ENCODE results near the gene TBC1D22B. TPM values are rescaled to one million over a fixed set of nuclear protein-coding genes. Genes with fewer than 3 reads are reported as not detected.

The TBC1D22B gene
- total and polyA plus RNA-seq, 2 donors from 2014 or later, result 9.7 to 12.8 TPM

DNA sequence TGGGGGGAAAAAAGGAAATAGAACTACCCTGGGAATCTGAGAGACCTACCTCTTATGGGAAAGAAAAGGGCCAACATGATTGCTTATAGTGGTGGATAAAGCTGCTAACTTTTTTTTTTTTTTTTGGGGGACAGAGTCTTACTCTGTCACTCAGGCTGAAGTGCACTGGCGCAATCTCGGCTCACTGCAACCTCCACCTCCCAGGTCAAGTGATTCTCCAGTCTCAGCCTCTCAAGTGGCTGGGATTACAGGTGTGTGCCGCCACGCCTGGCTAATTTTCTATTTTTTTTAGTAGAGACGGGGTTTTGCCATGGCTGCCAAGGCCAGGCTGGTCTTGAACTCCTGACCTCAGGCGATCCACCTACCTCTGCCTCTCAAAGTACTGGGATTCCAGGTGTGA lies 39.5 kb upstream of the TBC1D22B start:
- Histone ChIP-seq H3K36me3 (ENCODE audit: control insufficient read depth in 2 of 3, insufficient read depth in 3 of 3, low read length in 3 of 3) (no peaks in the 10 kb centered on the region), H3K27me3 (ENCODE audit: control insufficient read depth, insufficient read depth, low read length) (no peaks in the 10 kb centered on the region), H3K9ac (ENCODE audit: low read length in 3 of 3) (no peak overlapping the region), H3K27ac (ENCODE audit: low read depth in 2 of 2, low read length in 2 of 2) (no peak overlapping the region), H3K4me1 (ENCODE audit: control insufficient read depth in 2 of 3, insufficient read depth in 2 of 3, low read depth in 1 of 3, low read length in 3 of 3) (peaks cover 0 to 8% (median 4%) of the 10 kb centered on the region in 3 donors), H3K4me3 (ENCODE audit: low read length in 3 of 3) (no peak overlapping the region), H3K9me3 (ENCODE audit: control insufficient read depth in 2 of 3, insufficient read depth in 1 of 3, low read length in 3 of 3) (no peaks in the 10 kb centered on the region)
- no peak for DNase-seq
- no peak for FAIRE-seq
- intact Hi-C loops (cut with DNase I), result loop anchor here (10.0 kb wide), 1 partner anchor 173 kb away; no protein-coding TSS in a partner anchor
- TF ChIP-seq, protein P1, sequence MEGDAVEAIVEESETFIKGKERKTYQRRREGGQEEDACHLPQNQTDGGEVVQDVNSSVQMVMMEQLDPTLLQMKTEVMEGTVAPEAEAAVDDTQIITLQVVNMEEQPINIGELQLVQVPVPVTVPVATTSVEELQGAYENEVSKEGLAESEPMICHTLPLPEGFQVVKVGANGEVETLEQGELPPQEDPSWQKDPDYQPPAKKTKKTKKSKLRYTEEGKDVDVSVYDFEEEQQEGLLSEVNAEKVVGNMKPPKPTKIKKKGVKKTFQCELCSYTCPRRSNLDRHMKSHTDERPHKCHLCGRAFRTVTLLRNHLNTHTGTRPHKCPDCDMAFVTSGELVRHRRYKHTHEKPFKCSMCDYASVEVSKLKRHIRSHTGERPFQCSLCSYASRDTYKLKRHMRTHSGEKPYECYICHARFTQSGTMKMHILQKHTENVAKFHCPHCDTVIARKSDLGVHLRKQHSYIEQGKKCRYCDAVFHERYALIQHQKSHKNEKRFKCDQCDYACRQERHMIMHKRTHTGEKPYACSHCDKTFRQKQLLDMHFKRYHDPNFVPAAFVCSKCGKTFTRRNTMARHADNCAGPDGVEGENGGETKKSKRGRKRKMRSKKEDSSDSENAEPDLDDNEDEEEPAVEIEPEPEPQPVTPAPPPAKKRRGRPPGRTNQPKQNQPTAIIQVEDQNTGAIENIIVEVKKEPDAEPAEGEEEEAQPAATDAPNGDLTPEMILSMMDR (IDR thresholded peaks at IDR 0.05; ENCODE audit: borderline replicate concordance, extremely low read depth, insufficient read depth), result no peak

DNA sequence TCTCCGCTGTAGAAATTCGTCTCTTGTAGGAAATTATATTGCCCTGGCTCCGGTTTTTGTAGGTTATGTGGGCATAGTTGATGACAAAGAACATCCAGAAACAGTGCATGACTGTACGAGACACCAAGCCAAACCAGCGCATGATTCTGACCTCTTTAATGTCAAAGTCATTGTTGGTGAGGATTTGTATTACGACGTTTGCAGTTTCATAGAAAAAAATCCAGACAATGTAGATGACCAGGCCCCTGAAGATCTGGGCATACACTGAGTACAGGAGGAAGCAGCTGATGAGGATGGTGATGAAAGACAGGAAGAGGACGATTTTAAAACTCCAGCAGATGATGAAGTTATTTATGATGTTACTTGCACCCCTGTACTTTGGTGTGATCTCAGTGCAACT lies 39.1 kb upstream of the TBC1D22B start:
- Histone ChIP-seq H3K4me3 (ENCODE audit: low read length in 3 of 3) (no peak overlapping the region), H3K4me1 (ENCODE audit: control insufficient read depth in 2 of 3, insufficient read depth in 2 of 3, low read depth in 1 of 3, low read length in 3 of 3) (peaks cover 0 to 10% (median 4%) of the 10 kb centered on the region in 3 donors), H3K27ac (ENCODE audit: low read depth in 2 of 2, low read length in 2 of 2) (no peak overlapping the region), H3K36me3 (ENCODE audit: control insufficient read depth in 2 of 3, insufficient read depth in 3 of 3, low read length in 3 of 3) (no peaks in the 10 kb centered on the region), H3K27me3 (ENCODE audit: control insufficient read depth, insufficient read depth, low read length) (no peaks in the 10 kb centered on the region), H3K9ac (ENCODE audit: low read length in 3 of 3) (no peak overlapping the region), H3K9me3 (ENCODE audit: control insufficient read depth in 2 of 3, insufficient read depth in 1 of 3, low read length in 3 of 3) (no peaks in the 10 kb centered on the region)
- no peak for DNase-seq
- intact Hi-C loops (cut with DNase I), result loop anchor here (10.0 kb wide), 1 partner anchor 174 kb away; no protein-coding TSS in a partner anchor
- TF ChIP-seq, protein P1 (IDR thresholded peaks at IDR 0.05; ENCODE audit: borderline replicate concordance, extremely low read depth, insufficient read depth), result no peak
- FAIRE-seq, result no peak

DNA sequence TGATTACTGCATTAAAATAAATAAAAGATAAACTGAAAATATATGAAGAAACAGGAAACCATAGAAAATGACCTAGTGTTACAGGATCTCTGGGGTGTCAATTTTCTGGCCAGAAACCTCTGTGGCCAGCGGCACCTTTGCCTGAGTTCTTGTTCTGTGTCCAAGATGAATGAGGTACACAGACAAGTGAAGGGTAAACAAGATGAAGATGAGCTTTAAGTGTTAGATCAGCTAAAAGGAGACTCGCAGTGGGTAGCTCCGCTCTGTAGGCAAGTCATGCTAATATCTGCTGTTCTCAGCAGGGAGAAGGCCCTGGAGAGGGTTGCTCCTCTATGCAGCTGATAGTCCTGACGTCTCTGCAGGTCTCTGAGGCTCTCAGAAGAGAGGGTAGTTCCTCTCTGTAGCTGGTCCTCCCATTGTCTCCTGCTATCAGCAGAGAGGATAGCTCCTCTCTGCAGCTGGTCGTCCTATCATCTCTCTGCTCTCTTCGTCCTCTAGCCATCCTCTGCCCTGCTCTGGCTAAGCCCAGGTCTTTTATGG lies 35.9 kb upstream of the TBC1D22B start:
- Histone ChIP-seq H3K9me3 (ENCODE audit: control insufficient read depth in 2 of 3, insufficient read depth in 1 of 3, low read length in 3 of 3) (no peaks in the 10 kb centered on the region), H3K4me1 (ENCODE audit: control insufficient read depth in 2 of 3, insufficient read depth in 2 of 3, low read depth in 1 of 3, low read length in 3 of 3) (peaks cover 0 to 10% (median 4%) of the 10 kb centered on the region in 3 donors), H3K4me3 (ENCODE audit: low read length in 3 of 3) (peak overlapping the region; percentile 51 to 71 (median 68)), H3K36me3 (ENCODE audit: control insufficient read depth in 2 of 3, insufficient read depth in 3 of 3, low read length in 3 of 3) (no peaks in the 10 kb centered on the region), H3K27ac (ENCODE audit: low read depth in 2 of 2, low read length in 2 of 2) (no peak overlapping the region), H3K9ac (ENCODE audit: low read length in 3 of 3) (peak overlapping the region in 2 of 3 donors; percentile 47 to 59), H3K27me3 (ENCODE audit: control insufficient read depth, insufficient read depth, low read length) (no peaks in the 10 kb centered on the region)
- FAIRE-seq (no peak), DNase-seq (no peak)
- intact Hi-C loops (cut with DNase I), result no loop called here
- TF ChIP-seq, protein P1 (IDR thresholded peaks at IDR 0.05; ENCODE audit: borderline replicate concordance, extremely low read depth, insufficient read depth), result no peak
